HG03045 (cell line): ENCODE results near the gene VMO1.

Experiments
- ATAC-seq: cut with Tn5 transposase; IDR thresholded peaks from one replicate; pipeline ENCODE4 v1.9.1; 2021; ENCODE audit warnings: mild to moderate bottlenecking, moderate library complexity; ENCODE audit not compliant: unreplicated experiment

The VMO1 gene

GRCh38 chr17:4800462-4801196 is 14.5 kb upstream of the VMO1 start:
- ATAC-seq, result no peak

- ATAC-seq, result no peak
Observed at GRCh38 chr17:4796552-4796920, 10.4 kb upstream of the VMO1 start.

GRCh38 chr17:4795168-4795567 is 9.0 kb upstream of the VMO1 start:
- no peak for ATAC-seq

DNA sequence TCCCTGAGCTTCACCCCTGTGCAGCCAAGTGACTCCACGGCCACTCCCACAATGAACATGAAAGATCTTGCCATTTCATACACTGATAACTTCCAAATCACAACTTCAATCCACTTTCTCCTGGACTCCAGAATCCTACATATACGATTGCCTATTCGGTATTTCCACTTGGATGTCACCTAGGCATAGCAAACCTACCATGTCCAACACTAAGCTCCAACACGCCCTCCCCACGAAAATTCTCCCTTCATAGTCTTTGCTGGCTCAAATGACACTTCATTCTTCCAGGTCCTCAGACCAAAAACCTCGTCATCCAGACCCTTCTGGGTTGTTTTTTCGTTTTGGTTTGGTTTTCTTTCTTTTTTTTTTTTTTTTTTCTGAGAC is 4.5 kb upstream of the VMO1 start:
- ATAC-seq, result no peak

GRCh38 chr17:4789951-4790704 is 4.0 kb upstream of the VMO1 start:
- ATAC-seq, result peak; percentile 76

DNA sequence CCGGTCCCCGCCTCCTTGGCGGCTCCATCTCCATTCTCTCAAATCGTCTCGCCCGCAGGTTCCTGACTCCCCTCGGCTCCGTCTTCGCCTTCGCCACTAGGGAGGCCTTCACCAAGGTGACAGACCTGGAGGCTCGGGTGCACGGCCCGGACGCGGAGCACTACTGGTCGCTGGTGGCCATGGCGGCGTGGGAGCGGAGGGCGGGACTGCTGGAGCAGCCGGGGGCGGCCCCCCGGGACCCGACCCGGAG is 3.5 kb upstream of the VMO1 start:
- no peak for ATAC-seq

- ATAC-seq, result no peak
Observed at GRCh38 chr17:4788807-4789700, 2.9 kb upstream of the VMO1 start, which contains the start of gene GLTPD2. GLTPD2 (plus strand) TSS chr17:4788964; CDS start chr17:4789012, 48 bp downstream.

DNA sequence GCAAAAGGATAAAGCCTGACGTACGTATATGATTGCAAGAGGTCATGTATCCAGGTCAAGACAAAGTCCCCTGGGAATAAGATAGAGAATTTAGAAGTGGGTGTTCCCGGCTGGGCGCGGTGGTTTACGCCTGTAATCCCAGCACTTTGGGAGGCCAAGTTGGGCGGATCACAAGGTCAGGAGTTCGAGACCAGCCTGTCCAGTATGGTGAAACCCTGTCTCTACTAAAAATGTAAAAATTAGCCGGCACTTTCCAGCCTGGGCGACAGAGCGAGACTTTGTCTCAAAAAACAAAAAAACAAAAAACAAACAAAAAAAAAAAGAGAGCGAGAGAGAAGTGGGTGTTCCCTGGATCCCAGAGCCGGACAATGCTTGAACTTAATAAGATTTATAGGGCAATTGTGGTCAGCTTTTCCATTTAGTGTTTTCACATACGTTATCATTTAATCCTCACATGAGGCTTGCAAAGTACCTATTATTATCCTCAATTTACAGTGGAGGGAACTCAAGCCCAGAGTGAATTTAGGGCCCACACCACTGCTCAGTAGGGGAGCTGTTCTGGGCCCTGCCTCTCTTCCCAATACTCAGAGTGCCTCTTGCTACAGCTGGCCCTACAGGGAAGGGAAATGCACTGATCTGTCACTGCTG is 2.1 kb upstream of the VMO1 start:
- ATAC-seq, result no peak

- no peak for ATAC-seq
Observed at GRCh38 chr17:4786516-4786915, 352 bp upstream of the VMO1 start.

DNA sequence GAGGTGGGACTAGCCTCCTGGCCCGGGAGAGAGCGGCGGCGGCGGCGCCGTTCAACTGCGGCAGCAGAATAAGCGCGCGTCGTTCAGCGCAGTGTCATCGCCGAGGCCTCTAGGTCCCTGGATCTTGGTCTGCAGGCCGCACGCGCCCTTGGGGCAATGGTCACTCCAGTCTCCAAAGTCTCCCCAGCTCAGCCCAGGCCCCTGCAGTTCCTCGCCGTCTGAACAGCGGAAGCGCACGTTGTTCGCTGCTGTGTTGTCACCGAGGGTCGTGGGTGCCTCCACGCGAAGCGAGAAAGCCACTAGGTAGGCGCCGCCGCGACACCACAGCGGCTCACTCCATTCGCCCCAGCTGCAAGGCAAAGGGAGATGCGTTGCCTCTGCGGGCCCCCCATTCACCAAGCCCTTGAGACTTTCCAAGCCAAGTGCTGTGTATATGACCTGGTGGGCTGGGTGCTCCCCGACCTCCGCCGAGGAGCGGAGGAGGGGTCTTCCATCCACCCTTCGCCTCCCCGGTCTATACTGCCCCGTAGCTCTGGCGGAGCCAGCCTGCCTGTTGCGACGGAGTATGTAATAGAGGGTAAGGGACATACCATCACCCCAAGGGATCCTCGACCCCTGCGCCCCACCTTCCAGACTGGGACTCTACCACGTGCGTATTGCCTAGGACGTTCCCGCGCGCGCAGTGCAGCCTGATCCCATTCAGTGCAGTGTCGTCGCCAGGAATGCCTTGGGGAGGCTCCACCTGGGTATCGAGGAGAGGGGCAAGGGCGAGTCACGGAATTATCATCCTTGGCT is 656 bp downstream of the VMO1 start:
- ATAC-seq, result no peak

- no peak for ATAC-seq
Observed at GRCh38 chr17:4782652-4783051, 3.5 kb downstream of the VMO1 start.

GRCh38 chr17:4780325-4780955 is 5.7 kb downstream of the VMO1 start:
- no peak for ATAC-seq

DNA sequence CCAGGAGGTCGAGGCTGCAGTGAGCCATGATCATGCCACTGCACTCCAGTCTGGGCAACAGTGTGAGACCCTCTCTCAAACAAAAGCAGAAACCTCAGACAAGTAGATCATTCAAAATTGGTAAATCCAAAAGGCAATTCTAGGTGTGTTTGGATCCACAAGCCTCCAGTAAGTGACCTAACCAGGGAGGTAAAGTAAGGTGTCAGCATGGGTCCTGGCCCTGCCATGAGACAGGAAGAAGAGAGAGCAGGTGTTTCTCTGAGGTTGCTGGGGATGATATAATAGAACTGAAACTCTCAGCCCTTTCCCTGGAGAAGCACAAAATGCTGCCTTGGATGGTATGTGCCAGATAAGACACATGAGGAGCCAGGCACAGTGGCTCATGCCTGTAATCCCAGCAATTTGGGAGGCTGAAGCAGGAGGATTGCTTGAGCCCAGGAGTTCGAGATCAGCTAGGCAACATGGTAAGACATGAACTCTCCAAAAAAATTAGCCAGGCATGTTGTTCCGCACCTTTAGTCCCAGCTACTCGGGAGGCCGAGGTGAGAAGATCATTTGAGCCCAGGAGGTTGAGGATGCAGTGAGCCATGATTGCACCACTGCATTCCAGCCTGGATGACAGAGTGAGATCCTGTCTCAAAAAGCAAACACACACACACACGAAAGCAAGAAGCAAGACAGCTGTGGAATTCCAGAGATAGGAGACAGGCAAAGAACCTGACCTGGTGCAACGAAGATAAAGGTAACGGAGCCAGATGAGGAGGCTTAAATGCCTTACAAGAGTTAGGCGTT is 8.0 kb downstream of the VMO1 start:
- no peak for ATAC-seq

DNA sequence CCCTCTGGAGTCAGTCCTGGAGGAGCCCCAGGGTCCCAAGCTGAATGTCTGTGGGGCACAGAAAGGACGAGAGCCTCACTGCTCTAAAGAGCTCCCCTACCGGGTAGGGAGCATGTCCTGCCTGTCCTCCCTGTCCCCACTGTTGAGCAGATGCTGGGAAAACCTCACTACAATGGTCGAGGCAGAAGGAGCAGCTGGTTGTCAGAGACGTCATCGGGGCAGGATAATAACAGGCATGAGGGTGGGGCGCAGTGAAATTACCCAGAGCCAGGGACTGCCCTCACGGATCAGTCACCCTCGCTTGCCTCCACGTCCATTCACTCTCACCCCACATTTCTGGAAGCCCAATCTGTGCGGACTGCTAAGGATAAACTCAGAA is 13.9 kb downstream of the VMO1 start:
- ATAC-seq, result no peak

DNA sequence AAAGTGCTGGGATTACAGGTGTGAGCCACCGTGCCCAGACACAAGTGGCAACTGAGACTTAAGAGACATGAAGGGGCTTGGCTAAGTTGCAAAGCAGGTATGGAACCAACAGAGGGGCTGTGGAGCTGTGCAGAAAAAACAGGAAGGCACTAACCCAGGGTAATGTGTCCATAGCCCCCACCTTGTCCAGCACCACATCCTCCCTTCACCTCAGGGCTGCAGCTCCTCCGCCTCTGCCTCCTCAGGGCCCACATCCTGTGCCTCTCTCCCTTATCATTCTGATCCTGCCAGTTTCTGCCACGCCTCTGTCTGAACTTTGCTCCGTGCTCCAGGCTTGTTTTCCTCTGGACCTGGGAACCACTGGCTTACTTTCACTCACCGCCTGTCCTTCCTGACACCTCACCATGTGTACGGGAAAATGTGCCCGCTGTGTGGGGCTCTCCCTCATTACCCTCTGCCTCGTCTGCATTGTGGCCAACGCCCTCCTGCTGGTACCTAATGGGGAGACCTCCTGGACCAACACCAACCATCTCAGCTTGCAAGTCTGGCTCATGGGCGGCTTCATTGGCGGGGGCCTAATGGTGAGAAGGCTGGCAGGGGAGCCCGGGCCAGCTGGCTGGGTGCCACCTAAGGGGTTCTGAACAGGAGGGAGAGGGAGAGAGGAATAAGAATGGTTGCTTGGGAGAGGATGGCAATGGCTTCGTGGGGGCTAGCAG is 14.5 kb downstream of the VMO1 start, which contains the start of gene TM4SF5:
Gene TM4SF5 (plus strand): TSS at position 368 of the 716 bp plus-strand sequence. CDS start 37 bp downstream, at position 405.
- ATAC-seq, result no peak

DNA sequence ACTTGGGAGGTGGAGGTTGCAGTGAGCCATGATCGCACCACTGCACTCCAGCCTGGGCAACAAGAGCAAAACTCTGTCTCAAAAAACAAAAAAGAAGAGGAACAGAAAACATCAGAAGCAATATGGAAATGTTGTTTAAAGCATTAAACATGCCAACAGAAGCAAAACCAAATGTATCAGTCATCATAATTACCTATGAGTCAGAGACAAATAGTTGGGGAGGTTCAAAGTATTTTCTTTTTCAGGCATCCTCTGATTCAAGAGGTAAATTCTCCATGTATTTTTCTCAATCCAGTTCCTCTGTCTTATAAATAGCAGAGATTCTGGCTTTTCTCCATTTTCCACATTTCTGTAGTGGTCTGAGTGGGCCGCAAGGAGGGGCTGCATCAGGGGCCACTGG is 16.5 kb downstream of the VMO1 start:
- ATAC-seq, result no peak

DNA sequence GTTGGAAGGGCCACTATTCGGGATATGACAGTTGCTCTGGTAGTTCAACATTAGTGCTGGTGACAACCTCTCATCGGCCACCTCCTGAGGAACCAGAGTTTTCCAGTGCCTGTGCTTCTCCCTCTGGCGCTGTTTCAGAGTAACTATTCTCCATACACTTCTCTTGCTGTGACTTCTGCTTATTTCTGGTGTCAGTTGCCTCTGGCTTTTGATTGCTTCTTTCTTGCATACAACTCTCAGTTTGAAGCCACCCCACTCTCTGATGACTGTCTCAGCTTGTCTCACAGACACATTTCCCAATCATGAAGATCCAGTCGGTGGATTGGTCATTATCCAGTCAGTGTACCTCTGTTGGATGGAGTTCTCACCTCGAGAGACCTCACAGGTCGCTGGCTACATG is 17.9 kb downstream of the VMO1 start:
- ATAC-seq, result no peak

- ATAC-seq, result no peak
Observed at GRCh38 chr17:4766723-4767122, 19.4 kb downstream of the VMO1 start.
